ENCODE data around the gene RAP1A.

DNA sequence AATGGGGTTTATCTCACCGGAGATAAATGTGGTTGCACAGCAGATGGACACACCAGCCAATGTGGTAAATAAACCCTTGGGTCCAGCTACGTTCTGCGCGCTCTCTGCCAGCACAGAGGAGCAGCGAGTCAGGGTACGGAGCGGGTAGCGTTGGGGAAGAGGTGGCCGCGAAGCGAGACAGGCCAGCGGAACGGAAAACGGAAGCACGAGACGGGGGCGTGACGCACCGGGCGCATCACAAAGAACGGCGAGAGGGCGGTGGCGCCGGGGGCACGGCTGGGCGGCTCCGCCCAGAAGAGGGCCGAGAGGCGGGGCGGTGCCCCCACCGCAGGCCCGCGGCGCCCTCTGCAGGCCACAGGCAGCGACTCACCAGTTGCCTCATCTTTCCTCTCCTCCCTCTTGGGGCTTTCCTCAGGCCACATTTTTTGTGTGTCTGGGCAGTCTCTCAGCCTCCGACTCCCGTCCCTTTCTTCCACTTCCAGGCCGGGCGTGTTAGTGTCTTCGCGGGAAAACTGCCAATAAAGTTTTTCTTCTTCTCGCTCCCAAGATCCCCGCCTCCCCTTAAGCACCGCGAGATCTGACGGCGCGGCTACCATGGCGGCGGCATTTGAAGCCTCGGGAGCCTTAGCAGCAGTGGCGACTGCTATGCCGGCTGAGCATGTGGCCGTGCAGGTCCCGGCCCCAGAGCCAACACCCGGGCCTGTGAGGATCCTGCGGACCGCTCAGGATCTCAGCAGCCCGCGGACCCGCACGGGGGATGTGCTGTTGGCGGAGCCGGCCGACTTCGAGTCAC lies 135.9 kb downstream of the RAP1A start, which contains the start of gene DDX20:
- TF ChIP-seq, protein P1, sequence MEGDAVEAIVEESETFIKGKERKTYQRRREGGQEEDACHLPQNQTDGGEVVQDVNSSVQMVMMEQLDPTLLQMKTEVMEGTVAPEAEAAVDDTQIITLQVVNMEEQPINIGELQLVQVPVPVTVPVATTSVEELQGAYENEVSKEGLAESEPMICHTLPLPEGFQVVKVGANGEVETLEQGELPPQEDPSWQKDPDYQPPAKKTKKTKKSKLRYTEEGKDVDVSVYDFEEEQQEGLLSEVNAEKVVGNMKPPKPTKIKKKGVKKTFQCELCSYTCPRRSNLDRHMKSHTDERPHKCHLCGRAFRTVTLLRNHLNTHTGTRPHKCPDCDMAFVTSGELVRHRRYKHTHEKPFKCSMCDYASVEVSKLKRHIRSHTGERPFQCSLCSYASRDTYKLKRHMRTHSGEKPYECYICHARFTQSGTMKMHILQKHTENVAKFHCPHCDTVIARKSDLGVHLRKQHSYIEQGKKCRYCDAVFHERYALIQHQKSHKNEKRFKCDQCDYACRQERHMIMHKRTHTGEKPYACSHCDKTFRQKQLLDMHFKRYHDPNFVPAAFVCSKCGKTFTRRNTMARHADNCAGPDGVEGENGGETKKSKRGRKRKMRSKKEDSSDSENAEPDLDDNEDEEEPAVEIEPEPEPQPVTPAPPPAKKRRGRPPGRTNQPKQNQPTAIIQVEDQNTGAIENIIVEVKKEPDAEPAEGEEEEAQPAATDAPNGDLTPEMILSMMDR (IDR thresholded peaks at IDR 0.05): peak; percentile 79 to 97 (median 86)
- TF ChIP-seq POLR2A (IDR thresholded peaks at IDR 0.05): peak; percentile 61

Measured in transverse colon (tissue), 3 donors.